Stimulated activated CD4-positive, alpha-beta T cell treated with anti-CD3 and anti-CD28 coated beads, Interleukin-4, amount 100 ng/mL, for 48 hours (primary cell): ENCODE data around the gene ASTN2.
"Not testable (repeated sequence)": the region's sequence is repeated elsewhere in the genome, so short reads cannot be mapped to it uniquely, and the experiment has no call there.

ENCODE experiments used
- DNase-seq, 2 donors: peaks; one replicate each; pipeline ENCODE4 v3.0.0-alpha.2; 2020; ENCODE audit warnings: low read depth in 2 of 2

The ASTN2 gene

GRCh38 chr9:116924462-116925110 is 490.3 kb downstream of the ASTN2 start:
- no peak for DNase-seq

- DNase-seq, result not testable (repeated sequence)
Observed at GRCh38 chr9:116917895-116918508, 496.9 kb downstream of the ASTN2 start.

- no peak for DNase-seq
Observed at GRCh38 chr9:116913536-116913935, 501.3 kb downstream of the ASTN2 start.

- no peak for DNase-seq
Observed at GRCh38 chr9:116910201-116910600, 504.7 kb downstream of the ASTN2 start.

GRCh38 chr9:116907989-116908388 is 506.9 kb downstream of the ASTN2 start:
- no peak for DNase-seq

GRCh38 chr9:116905171-116905588 is 509.7 kb downstream of the ASTN2 start:
- DNase-seq, result no peak

GRCh38 chr9:116904165-116904564 is 510.7 kb downstream of the ASTN2 start:
- DNase-seq, result no peak

- no peak for DNase-seq
Observed at GRCh38 chr9:116901260-116901659, 513.6 kb downstream of the ASTN2 start.

- no peak for DNase-seq
Observed at GRCh38 chr9:116900543-116900942, 514.3 kb downstream of the ASTN2 start.

GRCh38 chr9:116900007-116900367 is 514.9 kb downstream of the ASTN2 start:
- no peak for DNase-seq

- no peak for DNase-seq
Observed at GRCh38 chr9:116899337-116900006, 515.4 kb downstream of the ASTN2 start.

- DNase-seq, result not testable (repeated sequence)
Observed at GRCh38 chr9:116898131-116898530, 516.7 kb downstream of the ASTN2 start.

GRCh38 chr9:116897201-116897600 is 517.7 kb downstream of the ASTN2 start:
- no peak for DNase-seq

GRCh38 chr9:116895961-116896360 is 518.9 kb downstream of the ASTN2 start:
- no peak for DNase-seq

GRCh38 chr9:116891424-116891823 is 523.4 kb downstream of the ASTN2 start:
- DNase-seq, result no peak

GRCh38 chr9:116888476-116888875 is 526.4 kb downstream of the ASTN2 start:
- DNase-seq, result not testable (repeated sequence)

- no peak for DNase-seq
Observed at GRCh38 chr9:116888066-116888465, 526.8 kb downstream of the ASTN2 start.

GRCh38 chr9:116883676-116884075 is 531.2 kb downstream of the ASTN2 start:
- DNase-seq, result no peak

- DNase-seq, result no peak
Observed at GRCh38 chr9:116877072-116877471, 537.8 kb downstream of the ASTN2 start.

GRCh38 chr9:116875576-116875975 is 539.3 kb downstream of the ASTN2 start:
- DNase-seq, result no peak

- DNase-seq, result no peak
Observed at GRCh38 chr9:116873937-116874914, 540.6 kb downstream of the ASTN2 start.

- no peak for DNase-seq
Observed at GRCh38 chr9:116873491-116873890, 541.4 kb downstream of the ASTN2 start.
